Endodermal cell (in vitro differentiated cells): ENCODE data around the gene TLE5. TPM values are rescaled to one million over a fixed set of nuclear protein-coding genes. Genes with fewer than 3 reads are reported as not detected.

Source experiments
- DNase-seq: peaks from one replicate; pipeline ENCODE4 v3.0.0-alpha.2; 2017
- H3K27ac ChIP-seq: 2 replicates; pipeline ENCODE4 v1.5.1; 2013; ENCODE audit warnings: mild to moderate bottlenecking, low read depth, low read length, moderate library complexity
- H3K27me3 ChIP-seq: 2 replicates; pipeline ENCODE4 v1.6.1; 2013; ENCODE audit warnings: mild to moderate bottlenecking, low read length, moderate library complexity; ENCODE audit not compliant: insufficient read depth, control insufficient read depth, poor library complexity, severe bottlenecking
- H3K36me3 ChIP-seq: 2 replicates; pipeline ENCODE4 v1.7.0; 2013; ENCODE audit warnings: mild to moderate bottlenecking, low read length, moderate library complexity; ENCODE audit not compliant: control insufficient read depth, insufficient read depth
- H3K4me1 ChIP-seq: one replicate; pipeline ENCODE4 v1.7.0; 2013; ENCODE audit warnings: low read length; ENCODE audit not compliant: control insufficient read depth, insufficient read depth
- H3K4me3 ChIP-seq: 2 replicates; pipeline ENCODE4 v1.5.1; 2013; ENCODE audit warnings: mild to moderate bottlenecking, low read length, moderate library complexity
- H3K9ac ChIP-seq: 2 replicates; pipeline ENCODE4 v1.6.1; 2013; ENCODE audit warnings: mild to moderate bottlenecking, low read length, moderate library complexity; ENCODE audit not compliant: poor library complexity, severe bottlenecking; ENCODE audit errors: extremely low read depth
- H3K9me3 ChIP-seq: 2 replicates; pipeline ENCODE4 v1.6.1; 2013; ENCODE audit warnings: mild to moderate bottlenecking, low read length, moderate library complexity; ENCODE audit not compliant: control insufficient read depth
- H3K27ac Mint-ChIP-seq: 2 replicates; pipeline ENCODE4 v1.8.0; 2020; ENCODE audit warnings: mixed read lengths
- H3K27me3 Mint-ChIP-seq: 2 replicates; pipeline ENCODE4 v1.8.0; 2021; ENCODE audit warnings: mild to moderate bottlenecking, mixed read lengths; ENCODE audit not compliant: insufficient read depth
- H3K36me3 Mint-ChIP-seq: 2 replicates; pipeline ENCODE4 v1.8.0; 2020; ENCODE audit warnings: low read depth, mixed read lengths
- H3K4me1 Mint-ChIP-seq: 2 replicates; pipeline ENCODE4 v1.8.0; 2020; ENCODE audit warnings: mixed read lengths
- H3K4me3 Mint-ChIP-seq: 2 replicates; pipeline ENCODE4 v1.8.0; 2020; ENCODE audit warnings: mild to moderate bottlenecking, moderate library complexity, mixed read lengths
- H3K9me3 Mint-ChIP-seq: 2 replicates; pipeline ENCODE4 v1.8.0; 2020; ENCODE audit warnings: mild to moderate bottlenecking, mixed read lengths
- WGBS, 2 experiments: methylation state at CpG; one replicate each; pipeline versions ENCODE4 v1.1.5 to v1.1.7; 2013; ENCODE audit warnings: missing lambda C conversion rate in 2 of 2, mixed read lengths in 1 of 2; ENCODE audit not compliant: insufficient coverage in 1 of 2, insufficient read length in 1 of 2; 5-methylcytosine and 5-hydroxymethylcytosine counted together
- total RNA-seq, 2 donors: library from RNA; stranded (reverse); fragmentation: NEBNext Ultra II Directional in 1 of 2; extraction: Animal tissue kit (Norgen Biotek cat#: 25700) in 1 of 2; gene quantifications; 2 replicates in 1 of 2; 3 replicates in 1 of 2; pipeline ENCODE4 v1.2.1, GENCODE V29; 2021
- TF ChIP-seq, protein P1 (sequence below): fragments of 200-600 bp; sonication (generic); conservative IDR thresholded peaks from 2 replicates; pipeline ENCODE4 v1.5.0; 2021; ENCODE audit warnings: antibody characterized with exemption, mild to moderate bottlenecking

The TLE5 gene
- total RNA-seq, 2 donors from 2014 or later, result 488 to 575 TPM

DNA sequence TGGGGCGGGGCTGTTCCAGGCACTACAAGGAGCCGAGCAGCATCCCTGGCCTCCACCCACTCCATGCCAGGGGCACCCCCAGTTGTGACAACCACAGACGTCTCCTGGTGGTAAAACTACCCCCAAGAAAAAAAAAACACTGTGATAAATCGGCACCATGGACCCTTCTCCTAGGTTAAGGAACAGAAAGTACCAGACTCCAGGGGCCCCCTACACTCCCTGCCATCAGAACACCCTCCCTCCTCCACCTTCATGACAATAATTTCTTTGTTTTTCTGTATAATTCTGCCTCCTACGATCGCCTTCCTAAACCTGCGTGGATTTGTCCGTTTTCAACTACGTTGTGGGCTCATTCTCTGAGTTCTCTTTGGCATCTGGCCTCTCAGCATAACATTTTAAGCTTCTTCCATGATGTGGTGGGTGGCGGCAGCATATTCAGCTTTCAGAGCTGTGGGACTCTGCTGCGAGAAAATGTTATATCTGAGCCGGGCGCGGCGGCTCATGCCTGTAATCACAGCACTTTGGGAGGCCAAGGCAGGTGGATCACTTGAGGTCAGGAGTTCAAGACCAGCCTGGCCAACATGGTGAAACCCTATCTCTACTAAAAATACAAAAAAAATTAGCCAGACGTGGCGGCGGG, 41.9 kb downstream of the TLE5 start:
- DNase-seq, result no peak
- TF ChIP-seq, protein P1, sequence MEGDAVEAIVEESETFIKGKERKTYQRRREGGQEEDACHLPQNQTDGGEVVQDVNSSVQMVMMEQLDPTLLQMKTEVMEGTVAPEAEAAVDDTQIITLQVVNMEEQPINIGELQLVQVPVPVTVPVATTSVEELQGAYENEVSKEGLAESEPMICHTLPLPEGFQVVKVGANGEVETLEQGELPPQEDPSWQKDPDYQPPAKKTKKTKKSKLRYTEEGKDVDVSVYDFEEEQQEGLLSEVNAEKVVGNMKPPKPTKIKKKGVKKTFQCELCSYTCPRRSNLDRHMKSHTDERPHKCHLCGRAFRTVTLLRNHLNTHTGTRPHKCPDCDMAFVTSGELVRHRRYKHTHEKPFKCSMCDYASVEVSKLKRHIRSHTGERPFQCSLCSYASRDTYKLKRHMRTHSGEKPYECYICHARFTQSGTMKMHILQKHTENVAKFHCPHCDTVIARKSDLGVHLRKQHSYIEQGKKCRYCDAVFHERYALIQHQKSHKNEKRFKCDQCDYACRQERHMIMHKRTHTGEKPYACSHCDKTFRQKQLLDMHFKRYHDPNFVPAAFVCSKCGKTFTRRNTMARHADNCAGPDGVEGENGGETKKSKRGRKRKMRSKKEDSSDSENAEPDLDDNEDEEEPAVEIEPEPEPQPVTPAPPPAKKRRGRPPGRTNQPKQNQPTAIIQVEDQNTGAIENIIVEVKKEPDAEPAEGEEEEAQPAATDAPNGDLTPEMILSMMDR, result no peak

GRCh38 chr19:3019211-3019854, 43.0 kb downstream of the TLE5 start:
- Histone ChIP-seq H3K4me3 (no peak overlapping the region), H3K9ac (no peak overlapping the region), H3K4me1 (no peaks in the 10 kb centered on the region), H3K27me3 (no peaks in the 10 kb centered on the region), H3K36me3 (peaks cover 14% of the 10 kb centered on the region), H3K27ac (no peak overlapping the region), H3K9me3 (no peaks in the 10 kb centered on the region)
- Mint-ChIP-seq H3K9me3 (no peaks in the 10 kb centered on the region), H3K36me3 (peaks cover 21% of the 10 kb centered on the region), H3K4me3 (no peak overlapping the region), H3K27me3 (peaks cover 3% of the 10 kb centered on the region), H3K27ac (no peak overlapping the region), H3K4me1 (peaks cover 3% of the 10 kb centered on the region)
- TF ChIP-seq, protein P1, result no peak
- DNase-seq, result no peak
- WGBS, 2 experiments, result 92 to 100% methylated on average over 1 to 28 of the region's 28 CpGs

More for the DNA sequence above, 41.9 kb downstream of the TLE5 start:
- Mint-ChIP-seq H3K27ac (no peak overlapping the region), H3K36me3 (peaks cover 13% of the 10 kb centered on the region), H3K9me3 (no peaks in the 10 kb centered on the region), H3K27me3 (peaks cover 9% of the 10 kb centered on the region), H3K4me1 (peaks cover 12% of the 10 kb centered on the region), H3K4me3 (no peak overlapping the region)
- 90% methylated on average over 14 to 18 of the region's 18 CpGs for WGBS, 2 experiments
- H3K4me1 ChIP-seq, result peaks cover 6% of the 10 kb centered on the region
- no peaks in the 10 kb centered on the region for H3K9me3 ChIP-seq
- H3K4me3 ChIP-seq, result no peak overlapping the region
- peaks cover 6% of the 10 kb centered on the region for H3K36me3 ChIP-seq
- no peak overlapping the region for H3K27ac ChIP-seq
- H3K27me3 ChIP-seq, result no peaks in the 10 kb centered on the region
- no peak overlapping the region for H3K9ac ChIP-seq

- Histone ChIP-seq H3K9ac (no peak overlapping the region), H3K27ac (no peak overlapping the region), H3K27me3 (no peaks in the 10 kb centered on the region), H3K9me3 (no peaks in the 10 kb centered on the region), H3K4me1 (no peaks in the 10 kb centered on the region), H3K36me3 (peaks cover 28% of the 10 kb centered on the region), H3K4me3 (no peak overlapping the region)
- no peaks in the 10 kb centered on the region for H3K9me3 Mint-ChIP-seq
- no peak overlapping the region for H3K4me3 Mint-ChIP-seq
- TF ChIP-seq, protein P1, result no peak
- no peak for DNase-seq
- peaks cover 31% of the 10 kb centered on the region for H3K36me3 Mint-ChIP-seq
- WGBS, 2 experiments, result 90 to 96% methylated on average over 4 to 6 of the region's 7 CpGs
- H3K27me3 Mint-ChIP-seq, result no peaks in the 10 kb centered on the region
- H3K27ac Mint-ChIP-seq, result no peak overlapping the region
- no peaks in the 10 kb centered on the region for H3K4me1 Mint-ChIP-seq
These were observed 44.4 kb downstream of the TLE5 start for GRCh38 chr19:3017923-3018322.
